LHCN-M2 (cell line): ENCODE data around the gene LRP8. TPM values are rescaled to one million over a fixed set of nuclear protein-coding genes. Genes with fewer than 3 reads are reported as not detected.

Experiments used
- DNase-seq: peaks from one replicate; pipeline ENCODE4 v3.0.0-alpha.2; 2012; ENCODE audit warnings: low read depth
- total RNA-seq: library from RNA; depleted of rRNA; stranded (reverse); fragments of >200 nt; gene quantifications from 2 replicates; pipeline ENCODE4 v1.2.3, GENCODE V29; 2014

Gene LRP8
- total RNA-seq, 1 experiment from 2014 or later = 10.0 TPM

- no peak for DNase-seq
Observed at GRCh38 chr1:53340660-53341520, 13.0 kb upstream of the LRP8 start.

GRCh38 chr1:53339736-53340635 lies 12.1 kb upstream of the LRP8 start:
- no peak for DNase-seq

- no peak for DNase-seq
Observed at GRCh38 chr1:53338423-53338822, 10.6 kb upstream of the LRP8 start.

DNA sequence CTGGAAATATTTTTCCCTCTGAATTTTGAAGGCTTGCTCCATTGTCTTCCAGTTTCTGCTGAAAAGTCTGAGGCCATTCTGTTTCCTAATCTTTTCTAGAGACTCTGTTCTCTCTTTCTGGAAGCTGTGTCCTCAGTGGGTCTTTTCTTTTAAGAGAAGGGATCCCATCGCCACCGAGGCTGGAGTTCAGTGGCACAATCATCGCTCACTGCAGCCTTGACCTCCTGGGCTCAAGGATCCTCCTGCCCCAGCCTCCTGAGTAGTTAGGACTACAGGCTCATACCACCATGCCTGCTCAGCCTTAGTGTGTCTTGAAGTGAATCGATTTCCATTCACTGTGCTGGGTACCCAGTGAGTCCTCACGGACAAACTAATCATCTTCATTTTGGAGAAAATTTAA lies 9.6 kb upstream of the LRP8 start:
- DNase-seq = no peak

DNA sequence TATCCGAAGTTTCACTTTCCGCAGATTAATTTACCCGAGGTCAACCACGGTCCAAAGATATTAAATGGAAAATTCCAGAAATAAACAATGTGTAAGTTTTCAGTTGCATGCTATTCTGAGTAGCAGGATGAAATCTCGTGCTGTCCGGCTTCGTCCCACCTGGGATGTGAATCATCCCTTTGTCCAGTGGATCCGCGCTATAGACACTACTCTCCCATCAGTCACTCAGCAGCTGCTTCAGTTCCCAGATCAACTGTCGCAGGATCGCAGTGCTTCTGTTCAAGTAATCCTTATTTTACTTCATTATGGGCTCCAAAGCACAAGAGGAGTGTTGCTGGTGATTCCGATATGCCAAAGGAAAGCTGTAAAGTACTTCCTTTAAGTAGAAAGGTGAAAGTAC lies 8.3 kb upstream of the LRP8 start:
- peak; percentile 29 for DNase-seq

GRCh38 chr1:53335661-53336060 lies 7.8 kb upstream of the LRP8 start:
- DNase-seq = no peak

GRCh38 chr1:53334781-53335180 lies 6.9 kb upstream of the LRP8 start:
- DNase-seq = no peak

GRCh38 chr1:53334312-53334711 lies 6.4 kb upstream of the LRP8 start:
- DNase-seq = no peak

DNA sequence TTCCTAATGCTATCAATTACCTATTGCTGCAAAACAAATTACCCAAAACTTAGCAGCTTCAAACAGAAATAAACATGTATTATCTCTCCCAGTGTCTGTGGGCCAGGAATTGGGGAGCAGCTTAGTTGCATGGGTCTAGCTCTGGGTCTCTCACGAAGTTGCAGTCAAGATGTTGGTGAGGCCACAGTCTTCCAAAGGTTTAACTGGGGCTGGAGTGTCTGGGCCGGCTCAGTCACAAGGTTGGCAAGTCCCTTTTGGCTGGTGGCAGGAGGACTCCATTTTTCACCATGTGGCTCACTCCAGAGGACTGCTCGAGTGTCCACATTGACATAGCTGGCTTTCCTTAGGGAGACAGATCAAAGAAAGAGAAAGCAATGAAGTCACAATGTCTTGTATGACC lies 5.0 kb upstream of the LRP8 start:
- DNase-seq = no peak

DNA sequence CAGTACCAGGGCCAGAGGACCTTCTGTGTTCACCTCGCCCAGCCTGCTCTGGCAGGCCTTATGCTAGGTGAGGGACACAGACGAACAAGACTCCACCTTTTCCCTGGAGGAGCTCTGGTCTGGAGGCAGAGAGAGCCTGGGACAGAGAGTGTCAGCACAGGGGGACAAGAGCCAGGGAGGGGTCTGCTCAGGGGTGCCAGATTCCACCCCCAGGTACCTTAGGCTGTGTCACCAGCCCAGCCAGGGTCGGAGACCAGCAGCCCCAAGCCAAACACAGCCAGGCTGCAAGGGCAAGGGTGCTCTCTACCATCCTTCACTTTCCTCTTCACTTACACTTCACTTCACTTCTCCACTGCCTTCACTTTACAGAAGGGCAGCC lies 4.3 kb upstream of the LRP8 start:
- DNase-seq = no peak

GRCh38 chr1:53331446-53332185 lies 3.7 kb upstream of the LRP8 start:
- no peak for DNase-seq

- no peak for DNase-seq
Observed at GRCh38 chr1:53330819-53331218, 2.9 kb upstream of the LRP8 start.

DNA sequence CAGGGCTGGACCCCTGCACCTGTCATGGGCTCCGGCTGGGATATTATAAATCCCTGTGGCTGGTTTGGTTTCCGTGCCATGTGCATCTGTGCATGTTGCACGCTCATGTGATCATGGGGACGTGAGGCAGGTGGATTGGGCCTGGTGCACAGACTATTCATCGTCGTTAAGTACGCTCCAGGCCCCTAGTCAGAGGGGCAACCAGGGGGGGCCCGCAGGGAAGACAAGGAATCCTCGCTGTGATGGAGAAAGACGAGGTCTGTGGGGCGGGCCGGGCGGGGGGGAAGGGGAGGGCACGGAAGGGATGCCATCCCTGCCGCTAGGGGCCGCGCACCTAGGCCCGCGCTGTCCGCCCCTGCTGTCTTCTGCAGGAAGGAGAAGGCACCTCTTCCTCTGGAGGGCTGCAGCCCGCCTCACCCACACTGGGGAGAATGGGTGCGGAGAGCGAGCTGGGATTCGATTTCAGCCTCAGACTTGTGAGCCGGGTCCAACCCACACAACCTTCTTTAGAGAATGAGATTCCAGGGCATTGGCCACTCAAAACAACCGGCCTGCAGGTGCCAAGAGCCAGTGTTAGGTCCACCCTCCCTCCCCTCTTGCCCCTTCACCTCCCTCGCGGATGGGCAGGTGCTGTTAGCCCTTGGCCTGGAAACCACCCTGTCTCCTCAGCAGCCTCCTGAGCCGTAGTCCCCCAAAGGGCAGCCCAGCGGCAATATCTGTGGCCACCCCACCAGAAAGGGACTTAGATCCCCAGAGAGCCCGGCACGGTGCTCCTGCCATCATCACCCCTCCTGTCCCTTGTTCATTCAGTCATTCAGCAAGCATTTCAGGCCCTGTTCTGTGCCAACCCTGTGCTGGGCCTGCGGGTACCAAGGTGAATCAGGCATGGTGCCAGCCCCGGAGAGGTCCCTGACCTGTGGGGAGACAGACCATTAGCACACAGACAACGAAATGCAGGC lies 950 bp upstream of the LRP8 start:
- no peak for DNase-seq

DNA sequence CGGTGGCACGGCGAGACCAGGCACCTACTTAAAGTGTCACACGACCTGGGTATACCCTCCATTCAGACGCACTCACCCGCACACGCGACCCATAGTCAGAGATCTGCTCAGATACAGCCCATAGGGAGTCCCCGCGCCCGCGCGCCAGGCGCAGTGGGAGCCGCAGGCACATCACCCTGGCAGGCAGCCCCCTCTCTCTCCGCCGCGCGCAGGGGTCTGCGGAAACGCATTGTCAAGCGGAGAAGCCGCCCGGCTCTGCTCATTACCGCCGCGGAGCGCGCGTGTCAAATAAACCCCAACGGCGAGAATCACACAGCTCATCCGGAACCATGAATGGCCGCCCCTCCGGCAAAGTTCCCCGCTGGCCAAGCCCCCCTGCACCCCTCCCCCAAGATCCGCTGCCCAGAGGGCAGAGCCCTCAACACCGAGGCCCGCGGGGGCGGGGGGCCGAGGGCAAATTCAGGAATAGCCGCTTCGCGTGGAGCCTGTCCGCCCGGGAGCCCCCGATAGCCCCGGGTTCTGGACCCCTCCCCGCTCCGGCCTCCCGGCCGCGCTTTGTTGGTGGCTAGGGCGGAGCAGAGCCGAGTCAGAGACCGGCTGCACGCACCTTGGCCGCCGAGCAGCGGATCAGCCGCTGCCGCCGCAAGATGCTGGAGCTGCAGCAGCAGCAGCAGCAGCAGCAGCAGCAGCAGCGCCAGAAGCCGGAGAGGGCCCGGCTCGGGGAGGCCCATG lies 522 bp downstream of the LRP8 start:
- peak; percentile 21 for DNase-seq

GRCh38 chr1:53326598-53327181 lies 1.2 kb downstream of the LRP8 start:
- peak; percentile 12 for DNase-seq

GRCh38 chr1:53326088-53326597 lies 1.7 kb downstream of the LRP8 start:
- peak; percentile 90 for DNase-seq

DNA sequence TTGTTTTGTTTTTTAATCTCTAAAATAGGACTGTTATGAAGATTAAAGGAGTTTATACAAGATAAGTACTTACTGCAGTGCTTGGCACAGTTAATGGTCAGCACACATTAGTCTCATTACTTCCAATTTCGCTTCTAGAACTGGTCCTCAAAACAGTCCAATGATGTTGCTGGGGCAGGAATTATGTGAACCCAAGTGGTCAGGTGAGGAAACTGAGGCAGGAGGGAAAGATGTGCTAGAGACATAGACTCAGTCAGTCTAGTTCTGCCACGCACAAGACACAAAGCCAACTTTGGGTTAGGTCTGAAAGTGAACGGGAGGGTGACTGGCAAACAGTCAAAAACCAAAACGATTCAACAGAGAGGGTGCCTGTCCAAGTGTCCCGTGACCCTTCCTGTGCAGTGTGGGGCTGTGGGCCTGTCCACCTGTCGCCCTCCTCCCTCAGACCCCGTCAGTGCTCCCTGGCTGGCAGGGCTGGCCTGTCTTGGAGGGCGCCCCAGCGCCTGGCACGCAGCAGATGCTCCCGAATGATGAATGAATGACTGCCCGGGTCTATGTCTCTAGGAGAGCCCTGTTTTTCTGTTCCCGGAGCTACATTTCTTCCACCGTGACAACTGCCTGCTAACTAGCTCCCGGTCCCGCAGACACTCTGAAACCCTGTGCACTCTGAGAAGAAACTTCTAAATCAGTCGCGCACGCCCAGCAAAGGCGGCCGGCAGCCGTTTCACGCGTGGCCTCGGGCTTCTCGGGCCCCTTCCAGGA lies 2.4 kb downstream of the LRP8 start:
- no peak for DNase-seq

- no peak for DNase-seq
Observed at GRCh38 chr1:53324728-53325297, 3.1 kb downstream of the LRP8 start.
